Subcutaneous adipose tissue (tissue), 4 donors: ENCODE measurements around the gene PPME1. TPM values are rescaled to one million over a fixed set of nuclear protein-coding genes. Genes with fewer than 3 reads are reported as not detected.

ENCODE experiments used
- total RNA-seq, 4 donors: library from RNA; depleted of rRNA; stranded (reverse); fragments of >200 nt; gene quantifications; one replicate each; pipeline ENCODE4 v1.1.0, GENCODE V29; 2016
- TF ChIP-seq, protein P1 (sequence below): fragments of 450-650 bp; IDR thresholded peaks from one replicate; pipeline ENCODE4 v1.5.1; 2016; ENCODE audit warnings: low read depth, mild to moderate bottlenecking, control low read depth, antibody characterized with exemption, moderate library complexity

The PPME1 gene
- total RNA-seq, 4 donors from 2014 or later: 15.0 to 26.3 (median 19.6) TPM

GRCh38 chr11:74147199-74147929 is 23.7 kb upstream of the PPME1 start:
- TF ChIP-seq, protein P1, sequence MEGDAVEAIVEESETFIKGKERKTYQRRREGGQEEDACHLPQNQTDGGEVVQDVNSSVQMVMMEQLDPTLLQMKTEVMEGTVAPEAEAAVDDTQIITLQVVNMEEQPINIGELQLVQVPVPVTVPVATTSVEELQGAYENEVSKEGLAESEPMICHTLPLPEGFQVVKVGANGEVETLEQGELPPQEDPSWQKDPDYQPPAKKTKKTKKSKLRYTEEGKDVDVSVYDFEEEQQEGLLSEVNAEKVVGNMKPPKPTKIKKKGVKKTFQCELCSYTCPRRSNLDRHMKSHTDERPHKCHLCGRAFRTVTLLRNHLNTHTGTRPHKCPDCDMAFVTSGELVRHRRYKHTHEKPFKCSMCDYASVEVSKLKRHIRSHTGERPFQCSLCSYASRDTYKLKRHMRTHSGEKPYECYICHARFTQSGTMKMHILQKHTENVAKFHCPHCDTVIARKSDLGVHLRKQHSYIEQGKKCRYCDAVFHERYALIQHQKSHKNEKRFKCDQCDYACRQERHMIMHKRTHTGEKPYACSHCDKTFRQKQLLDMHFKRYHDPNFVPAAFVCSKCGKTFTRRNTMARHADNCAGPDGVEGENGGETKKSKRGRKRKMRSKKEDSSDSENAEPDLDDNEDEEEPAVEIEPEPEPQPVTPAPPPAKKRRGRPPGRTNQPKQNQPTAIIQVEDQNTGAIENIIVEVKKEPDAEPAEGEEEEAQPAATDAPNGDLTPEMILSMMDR: no peak

- TF ChIP-seq, protein P1: no peak
Observed at GRCh38 chr11:74153224-74153623, 17.9 kb upstream of the PPME1 start.

GRCh38 chr11:74154620-74155281 is 16.3 kb upstream of the PPME1 start:
- TF ChIP-seq, protein P1: no peak

DNA sequence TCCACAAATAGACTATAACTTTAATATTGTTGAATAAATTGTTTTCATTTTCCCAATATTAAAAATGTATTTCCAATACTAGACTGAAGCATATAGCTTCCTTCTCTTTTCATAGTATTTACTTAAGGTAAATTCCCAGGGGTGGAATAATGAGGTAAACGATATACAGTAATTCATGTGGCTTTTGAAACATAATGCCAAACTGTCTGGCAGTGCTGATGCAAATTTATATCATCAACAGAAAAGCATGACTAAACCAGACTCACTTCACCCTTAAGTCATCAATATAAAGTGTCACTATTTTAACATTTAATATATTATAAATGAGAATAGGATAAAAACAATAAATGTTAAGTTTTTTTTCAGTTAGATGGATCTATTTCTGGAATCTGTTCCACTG is 13.9 kb upstream of the PPME1 start:
- TF ChIP-seq, protein P1: no peak

DNA sequence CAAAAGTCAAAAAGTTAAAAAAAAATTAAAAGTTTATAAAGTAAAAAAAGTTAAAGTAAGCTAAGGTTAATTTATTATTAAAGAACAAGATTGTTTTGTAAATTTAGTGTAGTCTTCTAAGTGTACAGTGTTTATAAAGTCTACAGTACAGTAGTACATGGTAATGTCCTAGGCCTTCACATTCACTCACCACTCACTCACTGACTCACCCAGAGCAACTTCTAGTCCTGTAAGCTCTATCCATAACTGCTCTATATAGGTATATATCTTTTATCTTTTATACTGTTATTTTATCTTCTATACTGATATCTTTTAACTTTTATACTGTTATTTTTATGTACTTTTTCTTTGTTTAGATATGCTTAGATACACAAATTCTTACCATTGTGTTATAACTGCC is 11.4 kb upstream of the PPME1 start:
- TF ChIP-seq, protein P1: no peak

- TF ChIP-seq, protein P1: no peak
Observed at GRCh38 chr11:74162681-74163467, 8.2 kb upstream of the PPME1 start.

DNA sequence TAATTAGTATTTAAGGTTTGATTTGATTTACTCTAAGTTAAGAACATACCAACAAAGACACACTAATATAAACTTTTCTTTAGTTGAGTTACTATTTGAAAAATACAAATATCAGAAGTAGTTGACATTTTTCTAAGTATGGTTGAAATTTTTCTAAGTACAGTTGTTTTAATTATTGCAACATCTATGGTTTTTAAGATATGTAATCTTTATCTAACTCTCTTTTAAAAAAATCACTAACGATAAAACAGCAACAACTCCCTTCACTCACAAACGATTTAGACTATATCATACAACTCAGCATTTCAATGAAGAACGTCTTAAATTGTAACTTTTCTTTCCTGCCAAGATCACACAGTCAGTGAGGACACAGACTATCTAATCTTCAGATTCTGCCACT is 2.3 kb upstream of the PPME1 start:
- TF ChIP-seq, protein P1: no peak
